ENCODE results near the gene C5AR2.
"Not testable (repeated sequence)": the region's sequence is repeated elsewhere in the genome, so short reads cannot be mapped to it uniquely, and the experiment has no call there.

Gene C5AR2

DNA sequence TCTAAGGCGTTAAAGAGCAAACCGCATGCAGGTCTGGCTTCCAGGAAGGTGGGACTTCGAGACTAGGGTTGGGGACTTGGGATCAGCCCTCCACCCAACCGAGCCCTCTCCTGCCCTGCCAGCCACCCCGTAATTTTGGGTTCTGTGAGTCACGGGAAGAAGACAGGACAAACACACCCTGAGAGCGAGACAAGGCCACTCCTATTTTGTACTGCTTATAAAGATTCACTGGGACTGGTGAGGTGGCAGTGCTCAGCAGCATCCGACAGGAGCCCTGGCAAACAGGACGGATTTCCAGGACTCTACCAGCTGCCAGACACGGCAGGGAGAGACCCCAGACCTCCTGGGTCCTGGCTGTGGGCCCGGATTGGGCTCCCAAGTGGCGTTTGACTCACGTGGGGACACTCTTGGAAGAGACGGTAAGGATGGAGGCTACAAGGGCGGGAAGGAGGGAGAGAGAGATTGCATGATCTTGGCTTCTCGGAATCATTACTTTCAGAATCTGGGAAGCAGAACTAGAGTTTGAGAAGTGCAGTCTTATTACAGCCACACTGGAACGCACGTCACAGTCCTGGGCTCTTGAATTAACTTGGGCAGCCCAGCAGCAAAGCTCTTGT is at the start of gene C5AR2:
TSS of gene C5AR2 (plus strand) at position 245 of the 617 bp plus-strand sequence. CDS start 8,625 bp downstream, outside the sequence.
- DNase-seq = peak; percentile 43

- DNase-seq = no peak
Observed at GRCh38 chr19:47283405-47284059, 48.4 kb upstream of the C5AR2 start.

- peak; percentile 35 for DNase-seq
Observed at GRCh38 chr19:47284324-47284899, 47.6 kb upstream of the C5AR2 start.

- peak; percentile 53 for DNase-seq
Observed at GRCh38 chr19:47296036-47296435, 35.9 kb upstream of the C5AR2 start.

GRCh38 chr19:47300867-47301266 is 31.1 kb upstream of the C5AR2 start:
- not testable (repeated sequence) for DNase-seq

DNA sequence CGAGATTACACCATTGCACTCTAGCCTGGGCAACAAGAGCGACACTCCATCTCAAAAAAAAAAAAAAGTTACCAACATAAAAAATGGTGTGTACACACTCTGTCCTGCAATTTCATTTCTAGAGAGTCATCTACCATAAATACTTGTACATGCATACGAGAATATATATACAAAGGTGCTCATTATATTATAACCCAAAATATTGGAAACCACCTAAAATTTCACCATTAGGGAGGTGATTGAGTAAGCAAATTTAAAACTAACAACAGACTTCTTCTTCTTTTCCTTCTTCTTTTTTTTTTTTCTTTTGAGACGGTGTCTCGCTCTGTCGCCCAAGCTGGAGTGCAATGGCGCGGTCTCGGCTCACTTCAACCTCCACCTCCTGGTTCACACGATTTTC is 29.7 kb upstream of the C5AR2 start:
- no peak for DNase-seq

DNA sequence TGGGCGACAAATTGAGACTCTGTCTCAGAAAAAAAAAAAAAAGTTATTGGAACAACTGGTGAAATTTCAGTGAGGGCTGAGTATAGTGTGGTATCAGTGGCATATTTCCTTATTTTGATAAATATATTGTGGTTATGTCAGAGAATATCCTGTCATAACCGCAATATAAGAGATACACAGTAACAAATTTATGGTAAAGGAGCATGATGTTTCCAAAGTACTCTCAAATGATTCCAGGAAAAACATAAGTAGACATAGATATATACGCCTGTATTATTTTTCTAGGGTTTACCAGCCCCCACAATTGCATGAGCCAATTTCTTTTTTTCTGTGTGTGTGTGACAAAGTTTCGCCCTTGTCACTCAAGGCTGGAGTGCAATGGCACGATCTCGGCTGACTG is 28.0 kb upstream of the C5AR2 start:
- DNase-seq = no peak

DNA sequence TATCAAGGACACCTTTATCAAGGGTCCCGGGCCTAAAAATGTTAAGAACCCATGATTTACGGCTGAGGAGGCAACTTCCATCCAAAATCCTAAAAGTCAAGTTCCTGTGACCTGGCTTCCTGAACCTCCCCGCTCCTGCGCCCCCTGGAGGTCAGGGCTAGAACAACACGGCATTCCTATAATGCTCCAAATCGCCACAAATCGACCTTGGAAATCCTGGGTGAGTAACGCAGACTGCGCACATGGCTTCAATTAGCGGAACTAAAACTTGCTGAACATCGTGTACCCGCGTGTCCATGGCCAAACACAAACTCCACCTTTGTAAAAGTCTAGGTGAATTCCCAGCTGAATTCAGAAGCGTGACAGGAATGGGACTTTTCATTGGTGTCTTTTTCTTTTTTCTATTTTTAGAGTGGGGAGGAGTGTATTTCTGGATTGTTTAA is 26.6 kb upstream of the C5AR2 start:
- DNase-seq = peak; percentile 13

DNA sequence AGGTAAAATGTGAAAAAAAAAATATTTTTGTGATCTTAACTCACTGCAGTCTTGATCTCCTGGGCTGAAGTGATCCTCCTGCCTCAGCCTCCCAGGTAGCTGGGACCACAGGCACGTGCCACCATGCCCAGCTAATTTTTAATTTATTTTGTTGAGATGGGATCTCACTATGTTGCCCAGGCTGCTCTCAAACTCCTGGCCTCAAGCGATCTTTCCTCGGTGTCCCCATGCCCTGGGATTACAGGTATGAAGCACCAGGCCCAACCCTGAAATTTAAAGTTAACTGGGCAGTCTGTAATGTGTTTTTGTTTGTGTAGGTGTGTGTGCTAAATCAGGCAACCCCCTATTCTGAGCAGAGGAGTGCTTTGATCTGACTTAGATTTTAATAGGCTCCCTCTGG is 25.7 kb upstream of the C5AR2 start:
- DNase-seq = no peak

DNA sequence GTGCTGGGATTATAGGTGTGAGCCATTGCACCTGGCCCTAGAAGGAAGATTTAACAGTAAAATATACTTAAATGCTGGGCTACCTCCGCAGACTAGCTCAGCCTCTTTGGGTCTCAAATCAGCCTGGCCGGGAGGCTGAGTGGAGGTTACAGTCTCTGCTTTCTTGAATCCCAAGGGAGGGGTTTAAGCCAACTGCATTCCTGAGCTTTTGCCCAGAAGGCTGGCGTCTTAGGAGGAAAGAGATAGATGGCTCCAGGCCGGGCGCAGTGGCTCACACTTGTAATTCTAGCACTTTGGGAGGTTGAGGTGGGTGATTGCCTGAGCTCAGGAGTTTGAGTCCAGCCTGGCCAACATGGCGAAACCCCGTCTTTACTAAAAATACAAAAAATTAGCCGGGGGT is 22.9 kb upstream of the C5AR2 start:
- DNase-seq = no peak

GRCh38 chr19:47309608-47310007 is 22.4 kb upstream of the C5AR2 start, which contains the start of gene C5AR1:
Gene C5AR1 (plus strand): TSS chr19:47309861. CDS start chr19:47309896, 35 bp downstream.
- DNase-seq = no peak

DNA sequence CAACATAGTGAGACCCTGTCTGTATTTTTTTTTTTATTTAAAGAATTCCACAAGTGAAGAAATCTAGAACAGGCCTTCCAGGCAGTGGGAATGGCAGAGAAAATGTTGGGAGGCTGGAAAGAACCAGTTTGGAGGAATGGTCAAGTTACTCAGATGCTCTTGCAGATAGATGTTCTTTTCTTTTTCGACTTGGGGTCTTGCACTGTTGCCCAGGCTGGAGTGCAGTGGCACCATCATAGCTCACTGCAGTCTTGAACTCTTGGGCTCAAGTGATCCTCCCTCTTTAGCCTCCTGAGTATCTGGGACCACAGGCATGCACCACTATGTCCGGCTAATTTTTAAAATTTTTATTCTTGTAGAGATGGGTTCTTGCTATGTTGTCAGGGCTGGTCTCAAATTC is 21.7 kb upstream of the C5AR2 start:
- no peak for DNase-seq

- DNase-seq = no peak
Observed at GRCh38 chr19:47310819-47311218, 21.2 kb upstream of the C5AR2 start.

DNA sequence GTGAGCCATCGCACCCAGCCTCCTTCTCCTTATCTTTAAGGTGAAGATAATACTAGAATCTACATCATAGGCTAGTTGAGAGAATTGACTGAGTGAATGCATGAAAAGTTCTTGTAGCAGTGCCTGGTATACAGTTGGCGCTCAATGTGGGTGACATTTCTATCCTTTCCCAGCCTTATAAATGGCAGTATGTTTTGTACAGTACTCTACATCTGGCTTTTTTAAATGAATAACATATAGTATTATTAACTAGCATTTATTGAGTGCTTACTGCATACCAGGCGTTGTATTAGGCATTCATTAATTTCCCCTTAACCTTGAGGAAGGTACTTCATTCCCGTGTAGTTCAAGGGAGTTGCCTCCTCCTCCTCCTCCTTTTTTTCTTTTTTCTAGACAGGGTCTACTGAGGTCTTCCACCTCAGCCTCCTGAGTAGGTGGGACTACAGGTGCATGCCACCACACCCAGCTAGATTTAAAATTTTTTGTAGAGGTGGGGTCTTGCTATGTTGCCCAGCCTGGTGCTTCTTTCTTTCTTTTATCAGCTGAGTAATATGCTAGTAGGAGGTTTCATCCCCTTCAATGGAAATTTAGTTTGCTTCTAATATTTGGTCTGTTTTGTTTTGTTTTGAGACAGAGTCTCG is 19.5 kb upstream of the C5AR2 start:
- no peak for DNase-seq

DNA sequence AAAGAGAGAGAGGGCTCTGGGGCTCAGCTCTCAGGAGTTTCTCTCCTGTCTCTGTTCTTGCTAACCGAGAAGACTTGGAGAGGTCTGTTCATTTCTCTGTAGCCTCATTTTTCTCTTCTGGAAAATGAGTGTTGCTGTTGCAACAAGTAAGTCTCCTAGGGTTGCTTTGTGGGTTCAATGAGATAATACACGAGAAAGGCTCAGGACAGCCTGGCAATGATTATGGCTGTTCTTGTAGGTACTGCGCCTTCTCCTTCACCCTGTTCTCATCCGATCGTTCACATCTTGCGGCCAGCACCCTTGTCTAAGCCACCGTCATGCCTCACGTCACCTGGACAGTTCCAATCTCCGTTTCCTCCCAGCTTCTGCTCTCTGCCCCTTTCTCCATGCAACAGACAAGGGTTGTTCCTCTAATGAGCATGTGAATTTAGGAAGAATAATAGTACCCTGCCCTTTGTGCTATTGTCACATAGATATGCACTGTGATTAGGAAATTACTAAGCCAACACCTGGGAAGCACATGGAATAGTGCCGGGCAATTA is 18.1 kb upstream of the C5AR2 start:
- DNase-seq = no peak

DNA sequence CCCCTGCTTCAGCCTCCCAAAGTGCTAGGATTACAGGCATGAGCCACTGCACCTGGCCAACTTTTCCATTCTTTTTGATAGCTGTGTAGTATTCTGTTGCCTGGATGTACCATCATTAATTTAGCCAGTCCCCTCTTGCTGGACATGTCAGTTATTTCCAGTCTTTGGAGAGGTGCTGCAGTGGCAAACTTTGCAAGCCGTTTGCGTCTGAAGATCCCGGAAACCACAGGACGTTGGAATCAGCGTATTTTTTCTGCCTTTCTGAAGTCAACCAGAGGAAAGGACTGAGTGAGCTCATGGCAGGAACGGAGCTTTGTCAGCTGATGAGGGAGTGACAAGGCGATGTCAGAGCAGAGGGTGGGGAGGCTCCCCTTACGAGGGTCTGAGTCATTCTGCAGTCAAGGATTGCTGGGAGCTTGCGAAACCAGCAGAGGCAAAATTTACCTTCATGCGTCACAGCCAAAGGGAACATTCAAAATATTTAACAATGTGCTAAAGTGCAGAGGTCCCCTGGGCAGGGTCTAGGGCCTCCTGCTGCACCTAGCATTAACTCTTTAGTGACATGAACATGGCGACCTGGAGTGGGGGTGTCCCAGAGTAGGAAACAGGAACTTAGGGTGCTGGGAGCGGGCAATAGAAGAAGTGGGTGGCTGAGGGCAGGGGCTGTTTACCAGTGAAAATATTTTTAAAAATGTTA is 16.7 kb upstream of the C5AR2 start:
- no peak for DNase-seq

GRCh38 chr19:47316513-47316912 is 15.5 kb upstream of the C5AR2 start:
- no peak for DNase-seq

GRCh38 chr19:47319923-47320871 is 11.8 kb upstream of the C5AR2 start:
- no peak for DNase-seq

DNA sequence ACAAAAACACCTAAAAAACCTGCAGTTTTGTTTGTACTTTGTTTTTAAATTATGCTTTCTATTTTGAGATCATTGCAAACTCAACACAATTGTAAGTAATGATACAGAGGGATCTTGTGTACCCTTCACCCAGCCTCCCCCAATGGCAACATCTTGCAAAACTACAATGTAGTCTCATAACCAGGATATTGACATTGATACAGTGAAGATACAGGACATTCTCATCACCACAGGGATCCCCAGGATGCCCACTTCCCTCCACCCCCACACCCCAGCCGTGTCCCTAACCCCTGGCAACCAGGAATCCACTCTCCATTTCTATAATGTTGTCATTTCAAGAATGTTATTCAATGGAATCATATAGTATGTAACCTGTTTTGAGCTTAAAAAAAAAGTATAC is 10.3 kb upstream of the C5AR2 start:
- DNase-seq = no peak

- DNase-seq = no peak
Observed at GRCh38 chr19:47322058-47322457, 9.9 kb upstream of the C5AR2 start.

DNA sequence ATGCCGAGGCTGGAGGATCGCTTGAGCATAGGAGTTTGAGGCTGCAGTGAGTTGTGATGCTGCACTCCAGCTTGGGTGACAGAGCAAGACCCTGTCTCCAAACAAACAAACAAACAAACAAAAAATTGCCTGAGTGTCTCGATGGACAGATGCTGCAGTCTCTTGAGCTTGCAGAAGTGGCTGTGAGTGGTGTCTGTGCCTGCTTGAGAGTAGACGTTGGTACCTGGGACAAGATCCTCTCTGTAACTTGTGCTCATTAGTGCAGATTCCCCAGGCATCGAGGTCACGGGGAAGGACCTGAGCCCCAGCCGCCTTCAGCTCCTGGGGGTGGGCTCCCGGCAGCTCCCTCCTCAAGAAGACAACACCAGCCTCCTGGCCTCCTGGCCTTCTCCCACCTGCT is 8.6 kb upstream of the C5AR2 start:
- DNase-seq = no peak

- DNase-seq = no peak
Observed at GRCh38 chr19:47323872-47324271, 8.1 kb upstream of the C5AR2 start.
